Smooth muscle cell (in vitro differentiated cells): ENCODE data around the gene PANX1. TPM values are rescaled to one million over a fixed set of nuclear protein-coding genes. Genes with fewer than 3 reads are reported as not detected.
A peak's percentile ranks its signal among the peaks of the same experiment; 100 is the strongest.

Source experiments
- DNase-seq: peaks from one replicate; lab custom pipeline; 2025; ENCODE audit not compliant: unreplicated experiment; lab: John Stamatoyannopoulos, UW
- H2AFZ ChIP-seq: fragments of 200-600 bp; sonication (generic); 2 replicates; pipeline ENCODE4 v1.6.0; 2016; ENCODE audit warnings: antibody characterized with exemption, low read depth, mild to moderate bottlenecking
- H3F3A ChIP-seq: fragments of 200-600 bp; sonication (generic); 2 replicates; pipeline ENCODE4 v1.6.0; 2017; ENCODE audit warnings: antibody characterized with exemption, low read depth
- H3K27ac ChIP-seq: fragments of 200-600 bp; sonication (generic); 2 replicates; pipeline ENCODE4 v1.5.1; 2016; ENCODE audit warnings: low read depth, mild to moderate bottlenecking
- H3K27me3 ChIP-seq: fragments of 200-600 bp; sonication (generic); 2 replicates; pipeline ENCODE4 v1.6.1; 2016; ENCODE audit warnings: low read depth, mild to moderate bottlenecking
- H3K36me3 ChIP-seq: fragments of 200-600 bp; sonication (generic); 2 replicates; pipeline ENCODE4 v1.5.1; 2016; ENCODE audit warnings: low read depth
- H3K4me1 ChIP-seq: fragments of 200-600 bp; sonication (generic); 2 replicates; pipeline ENCODE4 v1.5.1; 2016; ENCODE audit warnings: low read depth
- H3K4me2 ChIP-seq: fragments of 200-600 bp; sonication (generic); 2 replicates; pipeline ENCODE4 v1.6.0; 2016; ENCODE audit warnings: mild to moderate bottlenecking
- H3K4me3 ChIP-seq: fragments of 200-600 bp; sonication (generic); 2 replicates; pipeline ENCODE4 v1.5.1; 2016; ENCODE audit warnings: mild to moderate bottlenecking
- H3K79me2 ChIP-seq: fragments of 200-600 bp; sonication (generic); 2 replicates; pipeline ENCODE4 v1.6.0; 2016; ENCODE audit warnings: low read depth, mild to moderate bottlenecking
- H3K9ac ChIP-seq: fragments of 200-600 bp; sonication (generic); 2 replicates; pipeline ENCODE4 v1.6.0; 2016; ENCODE audit warnings: low read depth
- H3K9me3 ChIP-seq: fragments of 200-600 bp; sonication (generic); replicated peaks from 2 replicates; pipeline ENCODE4 v1.5.1; 2016; ENCODE audit warnings: low read depth
- H4K20me1 ChIP-seq: fragments of 200-600 bp; sonication (generic); 2 replicates; pipeline ENCODE4 v1.6.0; 2016; ENCODE audit warnings: low read depth
- CTCF ChIP-seq: fragments of 200-600 bp; sonication (generic); IDR thresholded peaks from 2 replicates; pipeline ENCODE4 v1.5.1; 2017; ENCODE audit warnings: borderline replicate concordance, mild to moderate bottlenecking, antibody characterized with exemption; ENCODE audit not compliant: insufficient read depth, poor library complexity, severe bottlenecking
- WGBS: methylation state at CpG from one replicate; pipeline ENCODE4 v1.1.7; 2016; ENCODE audit warnings: low lambda C conversion rate; 5-methylcytosine and 5-hydroxymethylcytosine counted together
- polyA plus RNA-seq: library from polyadenylated mRNA; unstranded; fragments of >200 nt; fragmentation: Nextera tagmentation; extraction: Ambion mirVana; gene quantifications from 2 replicates; pipeline ENCODE4 v1.2.1, GENCODE V29; 2016
- total RNA-seq: library from RNA; depleted of rRNA; stranded (reverse); fragments of >200 nt; gene quantifications from 2 replicates; pipeline ENCODE4 v1.2.3, GENCODE V29; 2014

PANX1 gene
- total and polyA plus RNA-seq, 2 experiments from 2014 or later, result 32.2 to 81.2 TPM

GRCh38 chr11:94111241-94111640 is 17.4 kb upstream of the PANX1 start:
- Histone ChIP-seq H3K27me3 (no peaks in the 10 kb centered on the region), H3K9me3 (no peaks in the 10 kb centered on the region), H2AFZ (no peak overlapping the region), H3K36me3 (no peaks in the 10 kb centered on the region), H3K4me3 (no peak overlapping the region), H3K9ac (no peak overlapping the region), H3K27ac (no peak overlapping the region), H3K79me2 (no peaks in the 10 kb centered on the region), H3K4me1 (peaks cover 9% of the 10 kb centered on the region), H3K4me2 (no peak overlapping the region), H3F3A (no peaks in the 10 kb centered on the region), H4K20me1 (no peaks in the 10 kb centered on the region)
- 94% methylated on average over 3 of the region's 3 CpGs for WGBS
- no peak for TF ChIP-seq CTCF
- no peak for DNase-seq

- H3K9ac ChIP-seq, result no peak overlapping the region
- H4K20me1 ChIP-seq, result no peaks in the 10 kb centered on the region
- no peak overlapping the region for H3K27ac ChIP-seq
- no peak overlapping the region for H3K4me3 ChIP-seq
- no peak for TF ChIP-seq CTCF
- no peaks in the 10 kb centered on the region for H3F3A ChIP-seq
- no peak for DNase-seq
- no peaks in the 10 kb centered on the region for H3K27me3 ChIP-seq
- no peak overlapping the region for H3K4me2 ChIP-seq
- no peaks in the 10 kb centered on the region for H3K79me2 ChIP-seq
- no peaks in the 10 kb centered on the region for H3K36me3 ChIP-seq
- H3K9me3 ChIP-seq, result no peaks in the 10 kb centered on the region
- peaks cover 9% of the 10 kb centered on the region for H3K4me1 ChIP-seq
- 71% methylated on average over 3 of the region's 3 CpGs for WGBS
- no peak overlapping the region for H2AFZ ChIP-seq
Observed at GRCh38 chr11:94111660-94112059, 17.0 kb upstream of the PANX1 start.

GRCh38 chr11:94112206-94112953 is 16.3 kb upstream of the PANX1 start:
- no peak for TF ChIP-seq CTCF
- no peaks in the 10 kb centered on the region for H3K36me3 ChIP-seq
- H2AFZ ChIP-seq, result peak overlapping the region; percentile 83
- peak overlapping the region; percentile 70 for H3K27ac ChIP-seq
- H3K79me2 ChIP-seq, result no peaks in the 10 kb centered on the region
- peaks cover 9% of the 10 kb centered on the region for H3K4me1 ChIP-seq
- DNase-seq, result no peak
- 58% methylated on average over 1 of the region's 1 CpG for WGBS
- no peaks in the 10 kb centered on the region for H3F3A ChIP-seq
- H3K9ac ChIP-seq, result no peak overlapping the region
- no peaks in the 10 kb centered on the region for H4K20me1 ChIP-seq
- H3K4me2 ChIP-seq, result peak overlapping the region; percentile 53
- no peaks in the 10 kb centered on the region for H3K9me3 ChIP-seq
- no peaks in the 10 kb centered on the region for H3K27me3 ChIP-seq
- H3K4me3 ChIP-seq, result no peak overlapping the region

- H3K9ac ChIP-seq, result no peak overlapping the region
- H3K36me3 ChIP-seq, result no peaks in the 10 kb centered on the region
- TF ChIP-seq CTCF, result no peak
- H3K4me3 ChIP-seq, result no peak overlapping the region
- H3K27me3 ChIP-seq, result no peaks in the 10 kb centered on the region
- no peaks in the 10 kb centered on the region for H3K9me3 ChIP-seq
- no peak overlapping the region for H2AFZ ChIP-seq
- no peaks in the 10 kb centered on the region for H3F3A ChIP-seq
- 100% methylated on average over 1 of the region's 1 CpG for WGBS
- no peak for DNase-seq
- peaks cover 8% of the 10 kb centered on the region for H3K4me1 ChIP-seq
- no peaks in the 10 kb centered on the region for H4K20me1 ChIP-seq
- H3K79me2 ChIP-seq, result no peaks in the 10 kb centered on the region
- no peak overlapping the region for H3K27ac ChIP-seq
- no peak overlapping the region for H3K4me2 ChIP-seq
Observed at GRCh38 chr11:94117197-94117574, 11.5 kb upstream of the PANX1 start.
